Colonic mucosa (tissue), 4 donors: ENCODE data around the gene FAM181A. TPM values are rescaled to one million over a fixed set of nuclear protein-coding genes. Genes with fewer than 3 reads are reported as not detected.

Source experiments
- DNase-seq: peaks from one replicate; pipeline ENCODE4 v3.0.0-alpha.2; 2020
- H3K27ac ChIP-seq: fragments of 200-600 bp; one replicate; pipeline ENCODE4 v1.8.0; 2021
- H3K27me3 ChIP-seq: fragments of 200-600 bp; one replicate; pipeline ENCODE4 v1.8.0; 2021
- H3K36me3 ChIP-seq: fragments of 200-600 bp; one replicate; pipeline ENCODE4 v1.8.0; 2021
- H3K4me1 ChIP-seq: fragments of 200-600 bp; one replicate; pipeline ENCODE4 v1.8.0; 2021; ENCODE audit warnings: mild to moderate bottlenecking
- H3K4me3 ChIP-seq: fragments of 200-600 bp; one replicate; pipeline ENCODE4 v1.8.0; 2021
- H3K9ac ChIP-seq, 2 donors: one replicate each; pipeline ENCODE4 v1.7.0; 2013; ENCODE audit warnings: control low read depth in 2 of 2, low read depth in 2 of 2, low read length in 2 of 2
- H3K9me3 ChIP-seq: fragments of 200-600 bp; one replicate; pipeline ENCODE4 v1.8.0; 2021
- intact Hi-C: fragments of 100-400 bp; cut with DNase I; formaldehyde crosslinking; loops from one replicate; pipeline ENCODE4 v1.14.1; 2022
- total RNA-seq, 2 donors: library from RNA; stranded (reverse); fragmentation: NEBNext Ultra II Directional in 1 of 2; extraction: Animal tissue kit (Norgen Biotek cat#: 25700) in 1 of 2; gene quantifications; one replicate each; pipeline ENCODE4 v1.2.1, GENCODE V29; 2021
- TF ChIP-seq, protein P1 (sequence below): fragments of 200-600 bp; IDR thresholded peaks from one replicate; pipeline ENCODE4 v1.8.0; 2022; ENCODE audit warnings: antibody characterized with exemption, mild to moderate bottlenecking
- donor health status: healthy.
- donor health status: DM: no; HTN: no; CAD: no.
- donor health status: DM: no; HTN: no; CAD: no.

FAM181A gene
- total RNA-seq, result not detected

DNA sequence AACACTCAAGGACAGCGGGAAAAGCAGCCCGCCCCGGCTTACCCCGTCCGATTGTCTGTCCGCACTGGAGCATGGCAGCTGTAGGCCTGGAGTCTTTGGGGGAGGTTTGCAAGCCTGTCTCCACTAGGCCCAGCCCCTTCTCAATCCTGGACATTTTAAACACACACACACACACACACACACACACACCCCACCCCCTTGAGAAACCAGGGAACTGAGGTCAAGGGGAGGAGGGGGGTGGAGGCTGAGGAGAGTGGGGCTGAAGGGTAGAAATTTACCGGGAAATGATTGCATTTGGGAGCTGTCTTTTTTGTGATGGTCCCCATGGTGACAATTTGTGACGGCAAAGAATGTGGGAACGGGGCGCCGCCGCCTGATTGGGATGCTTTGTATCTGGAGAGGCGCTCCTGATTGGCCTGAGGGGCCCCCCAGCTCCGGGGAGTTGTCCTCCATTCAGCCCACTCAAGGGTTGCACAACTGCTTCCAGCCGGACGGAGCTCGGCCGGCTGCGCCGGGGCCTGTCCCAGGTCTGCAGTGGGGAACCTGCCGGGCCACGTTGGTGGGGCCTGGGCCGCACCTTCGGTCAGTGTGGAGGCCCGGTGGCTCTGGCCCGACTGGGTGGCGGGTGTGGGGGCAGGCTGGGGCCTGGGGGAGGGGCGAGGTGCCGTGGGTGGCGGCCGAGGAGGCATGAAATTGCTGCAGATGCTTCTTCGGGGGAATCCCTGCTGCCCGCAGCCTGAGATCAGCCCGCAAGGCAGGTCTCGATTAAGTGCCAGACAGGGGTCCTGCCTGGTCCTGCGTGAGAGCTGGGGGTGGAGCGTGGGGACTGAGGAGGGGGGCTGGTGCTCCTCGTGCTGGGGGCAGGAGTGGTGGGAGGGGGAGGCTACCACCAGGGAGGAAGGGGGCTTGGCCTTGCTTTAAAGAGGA is at the start of gene FAM181A:
Gene FAM181A (plus strand): TSS at position 472 of the 927 bp plus-strand sequence. CDS start 942 bp downstream, outside the sequence.
- TF ChIP-seq, protein P1, sequence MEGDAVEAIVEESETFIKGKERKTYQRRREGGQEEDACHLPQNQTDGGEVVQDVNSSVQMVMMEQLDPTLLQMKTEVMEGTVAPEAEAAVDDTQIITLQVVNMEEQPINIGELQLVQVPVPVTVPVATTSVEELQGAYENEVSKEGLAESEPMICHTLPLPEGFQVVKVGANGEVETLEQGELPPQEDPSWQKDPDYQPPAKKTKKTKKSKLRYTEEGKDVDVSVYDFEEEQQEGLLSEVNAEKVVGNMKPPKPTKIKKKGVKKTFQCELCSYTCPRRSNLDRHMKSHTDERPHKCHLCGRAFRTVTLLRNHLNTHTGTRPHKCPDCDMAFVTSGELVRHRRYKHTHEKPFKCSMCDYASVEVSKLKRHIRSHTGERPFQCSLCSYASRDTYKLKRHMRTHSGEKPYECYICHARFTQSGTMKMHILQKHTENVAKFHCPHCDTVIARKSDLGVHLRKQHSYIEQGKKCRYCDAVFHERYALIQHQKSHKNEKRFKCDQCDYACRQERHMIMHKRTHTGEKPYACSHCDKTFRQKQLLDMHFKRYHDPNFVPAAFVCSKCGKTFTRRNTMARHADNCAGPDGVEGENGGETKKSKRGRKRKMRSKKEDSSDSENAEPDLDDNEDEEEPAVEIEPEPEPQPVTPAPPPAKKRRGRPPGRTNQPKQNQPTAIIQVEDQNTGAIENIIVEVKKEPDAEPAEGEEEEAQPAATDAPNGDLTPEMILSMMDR, result no peak
- Histone ChIP-seq H3K4me1 (no peaks in the 10 kb centered on the region), H3K9me3 (no peaks in the 10 kb centered on the region), H3K36me3 (no peaks in the 10 kb centered on the region), H3K27me3 (no peaks in the 10 kb centered on the region), H3K27ac (no peak within 1 kb of the TSS), H3K4me3 (no peak within 1 kb of the TSS), H3K9ac (no peak within 1 kb of the TSS)
- intact Hi-C loops, result no loop called here
- no peak for DNase-seq

DNA sequence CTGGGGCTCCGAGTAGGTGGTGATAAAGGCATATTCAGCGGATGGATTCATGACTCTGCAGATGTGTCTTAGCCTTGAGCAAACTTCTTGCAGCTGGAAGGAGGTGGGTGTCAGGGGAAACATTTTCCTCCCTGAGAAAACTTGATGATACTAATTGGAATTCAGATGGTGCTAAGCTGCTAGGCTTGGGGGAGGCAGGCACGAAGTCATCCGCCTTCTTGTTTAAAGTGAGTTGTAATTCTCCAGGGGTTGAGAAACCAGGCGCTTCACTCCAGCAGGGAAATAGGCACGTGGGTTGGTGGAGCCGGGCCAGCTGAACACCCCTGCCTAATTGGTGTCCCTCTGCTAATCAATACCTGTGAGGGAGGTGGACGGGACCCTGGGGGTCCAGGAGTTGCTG is 48.9 kb upstream of the FAM181A start:
- no peak overlapping the region for H3K27ac ChIP-seq
- H3K4me3 ChIP-seq, result no peak overlapping the region
- no peaks in the 10 kb centered on the region for H3K4me1 ChIP-seq
- H3K9ac ChIP-seq, result no peak overlapping the region
- no peaks in the 10 kb centered on the region for H3K9me3 ChIP-seq
- no peaks in the 10 kb centered on the region for H3K27me3 ChIP-seq
- DNase-seq, result no peak
- H3K36me3 ChIP-seq, result no peaks in the 10 kb centered on the region
- intact Hi-C loops, result no loop called here
- TF ChIP-seq, protein P1, result no peak

DNA sequence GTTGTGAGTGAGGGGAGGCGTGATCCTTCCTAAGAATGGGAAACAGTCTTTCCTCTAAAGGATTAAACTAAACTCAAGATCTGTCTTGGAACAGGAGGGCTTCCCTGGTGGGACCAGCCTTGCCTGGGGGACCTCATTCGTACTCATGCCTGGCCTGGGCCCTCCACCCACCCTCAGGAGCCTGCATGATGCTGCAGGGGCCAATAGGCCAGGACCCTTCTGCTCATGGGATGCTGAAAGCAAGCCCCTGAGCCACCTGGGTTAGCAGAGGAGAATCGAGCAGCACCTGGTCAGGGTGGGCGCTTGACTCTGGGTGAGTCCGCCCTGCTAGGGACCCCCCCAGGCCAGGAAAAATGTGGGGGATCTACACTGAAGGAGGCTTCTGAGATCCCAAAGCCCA is 48.3 kb upstream of the FAM181A start:
- H3K9ac ChIP-seq, result no peak overlapping the region
- H3K9me3 ChIP-seq, result no peaks in the 10 kb centered on the region
- no peaks in the 10 kb centered on the region for H3K4me1 ChIP-seq
- no peak overlapping the region for H3K27ac ChIP-seq
- no peaks in the 10 kb centered on the region for H3K36me3 ChIP-seq
- no peak for DNase-seq
- H3K27me3 ChIP-seq, result no peaks in the 10 kb centered on the region
- no peak overlapping the region for H3K4me3 ChIP-seq
- intact Hi-C loops, result no loop called here
- TF ChIP-seq, protein P1, result no peak

DNA sequence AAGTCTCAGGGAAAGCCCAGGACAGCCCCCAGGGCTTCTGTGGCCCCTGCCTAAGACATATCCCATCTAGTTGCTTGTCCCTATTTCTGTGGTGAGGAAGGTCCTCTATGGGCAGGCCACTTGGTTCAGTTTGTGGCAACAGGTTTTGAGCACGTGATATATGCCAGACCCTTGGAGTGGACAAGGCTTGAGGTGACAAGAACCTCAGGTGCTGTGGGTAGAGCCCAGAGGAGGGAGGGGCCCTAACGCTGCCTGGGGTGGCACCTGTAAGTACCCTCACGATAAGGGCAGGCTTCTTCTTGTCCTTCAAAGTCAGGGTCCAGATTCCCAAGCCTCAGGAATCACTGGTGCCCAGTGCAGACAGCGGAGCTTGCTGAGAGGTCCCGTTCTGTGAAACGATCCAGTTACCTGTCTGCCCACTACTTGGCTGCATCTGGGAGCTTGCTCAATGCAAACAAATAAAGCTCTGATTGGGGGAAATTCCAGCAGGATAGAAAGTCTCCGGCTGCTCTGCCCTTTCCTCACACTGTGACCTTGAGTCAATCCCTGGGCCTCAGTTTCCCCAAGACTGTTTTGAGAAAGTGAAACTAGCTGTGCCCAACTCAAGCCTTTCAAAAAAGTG is 47.7 kb upstream of the FAM181A start:
- intact Hi-C loops, result no loop called here
- H3K27ac ChIP-seq, result no peak overlapping the region
- TF ChIP-seq, protein P1, result no peak
- no peaks in the 10 kb centered on the region for H3K27me3 ChIP-seq
- no peak overlapping the region for H3K9ac ChIP-seq
- no peaks in the 10 kb centered on the region for H3K4me1 ChIP-seq
- H3K36me3 ChIP-seq, result no peaks in the 10 kb centered on the region
- DNase-seq, result no peak
- no peak overlapping the region for H3K4me3 ChIP-seq
- no peaks in the 10 kb centered on the region for H3K9me3 ChIP-seq

DNA sequence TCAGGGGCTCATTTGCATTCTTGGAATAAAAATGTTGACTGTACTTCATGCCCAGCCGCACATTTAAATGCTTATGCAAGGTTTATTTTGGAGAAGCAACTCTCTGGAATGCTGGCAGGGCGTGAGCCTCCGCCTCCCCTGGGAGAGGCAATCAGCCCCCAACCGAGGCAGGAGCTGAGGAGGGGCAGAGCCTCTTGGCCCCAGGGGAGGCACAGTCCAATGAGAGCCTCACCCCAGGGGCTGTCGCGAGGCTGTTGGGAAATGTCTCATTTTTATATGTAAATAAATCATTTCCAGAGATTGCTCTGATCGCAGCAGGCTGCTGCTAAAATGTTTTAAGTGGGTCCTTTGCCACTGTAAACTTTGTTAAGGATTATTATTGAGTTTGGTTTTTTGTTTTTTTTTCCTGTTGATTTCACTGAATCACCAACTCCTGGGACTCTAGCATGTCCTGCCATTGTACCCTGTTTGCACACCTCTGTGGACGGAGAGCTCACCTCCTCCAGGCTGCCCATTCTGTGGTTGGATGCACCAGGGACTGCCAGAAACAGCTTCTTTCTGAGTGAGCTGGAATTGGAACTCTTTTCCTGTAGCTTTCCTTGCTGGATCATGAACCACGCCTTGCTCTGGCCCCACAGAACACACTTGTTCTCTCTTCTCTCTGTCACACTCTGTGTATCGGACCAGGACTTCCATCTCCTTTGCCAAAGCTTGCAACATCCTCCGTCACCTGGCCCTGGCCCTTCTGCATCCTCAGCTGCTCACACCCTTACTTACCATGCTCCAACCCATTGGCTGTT is 46.9 kb upstream of the FAM181A start:
- Histone ChIP-seq H3K9me3 (no peaks in the 10 kb centered on the region), H3K36me3 (no peaks in the 10 kb centered on the region), H3K4me3 (no peak overlapping the region), H3K27me3 (no peaks in the 10 kb centered on the region), H3K27ac (no peak overlapping the region), H3K9ac (no peak overlapping the region), H3K4me1 (no peaks in the 10 kb centered on the region)
- TF ChIP-seq, protein P1, result no peak
- intact Hi-C loops, result no loop called here
- peak; percentile 24 for DNase-seq
